Mesothelial cell of epicardium (in vitro differentiated cells): Measurements from ENCODE around the gene OPCML. TPM values are rescaled to one million over a fixed set of nuclear protein-coding genes. Genes with fewer than 3 reads are reported as not detected.

Experiments used
- DNase-seq, 2 experiments: peaks; one replicate each; pipeline ENCODE4 v3.0.0; 2021; ENCODE audit warnings: low spot score in 2 of 2; ENCODE audit not compliant: unreplicated experiment in 2 of 2
- H3K27ac Mint-ChIP-seq: 2 replicates; pipeline ENCODE4 v1.8.0; 2021; ENCODE audit warnings: mixed read lengths
- H3K27me3 Mint-ChIP-seq: 2 replicates; pipeline ENCODE4 v1.8.0; 2021; ENCODE audit warnings: low read depth, mixed read lengths
- H3K36me3 Mint-ChIP-seq: 2 replicates; pipeline ENCODE4 v1.8.0; 2021; ENCODE audit warnings: mixed read lengths
- H3K4me1 Mint-ChIP-seq: 2 replicates; pipeline ENCODE4 v1.8.0; 2021; ENCODE audit warnings: mixed read lengths
- H3K4me3 Mint-ChIP-seq: 2 replicates; pipeline ENCODE4 v1.8.0; 2021; ENCODE audit warnings: mild to moderate bottlenecking, moderate library complexity, mixed read lengths
- H3K9me3 Mint-ChIP-seq: 2 replicates; pipeline ENCODE4 v1.8.0; 2021; ENCODE audit warnings: mixed read lengths
- CTCF ChIP-seq: fragments of 200-600 bp; sonication (generic); IDR thresholded peaks from one replicate; pipeline ENCODE4 v1.5.0; 2021; ENCODE audit warnings: antibody characterized with exemption; ENCODE audit not compliant: unreplicated experiment
- total RNA-seq: library from RNA; stranded (reverse); gene quantifications from 3 replicates; pipeline ENCODE4 v1.2.1, GENCODE V29; 2021

The OPCML gene
- total RNA-seq, 1 donor from 2014 or later = 3.0 TPM

GRCh38 chr11:132859306-132859705, 673.0 kb downstream of the OPCML start:
- Mint-ChIP-seq H3K27ac (peak overlapping the region; percentile 55), H3K4me3 (no peak overlapping the region), H3K9me3 (peaks cover 13% of the 10 kb centered on the region), H3K4me1 (peaks cover 38% of the 10 kb centered on the region), H3K27me3 (no peaks in the 10 kb centered on the region), H3K36me3 (peaks cover 2% of the 10 kb centered on the region)
- DNase-seq = no peak
- no peak for TF ChIP-seq CTCF

- no peak for TF ChIP-seq CTCF
These were observed 674.1 kb downstream of the OPCML start for GRCh38 chr11:132858223-132858622.

DNA sequence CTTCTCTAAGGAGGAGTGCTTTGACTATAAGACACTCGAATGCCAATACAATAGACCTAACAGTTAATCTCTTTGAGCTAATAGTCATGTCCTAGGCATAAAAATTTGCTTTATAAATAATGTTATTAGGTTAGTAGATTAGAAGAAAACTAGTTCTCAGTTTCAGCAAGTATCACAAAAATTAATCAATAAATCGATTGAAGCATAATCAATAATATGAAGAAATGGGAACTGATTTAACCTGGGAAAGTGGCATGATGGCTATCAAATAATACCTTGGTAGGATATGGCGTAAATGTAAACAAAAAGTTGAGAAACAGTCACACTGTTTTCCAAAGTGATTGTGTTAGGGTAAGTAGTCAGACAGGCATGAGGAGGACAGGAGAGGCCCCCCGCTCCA, 676.3 kb downstream of the OPCML start:
- Mint-ChIP-seq H3K4me1 (peaks cover 28% of the 10 kb centered on the region), H3K9me3 (peaks cover 13% of the 10 kb centered on the region), H3K27ac (no peak overlapping the region), H3K4me3 (no peak overlapping the region), H3K36me3 (peaks cover 2% of the 10 kb centered on the region), H3K27me3 (no peaks in the 10 kb centered on the region)
- DNase-seq = no peak
- no peak for TF ChIP-seq CTCF

More at GRCh38 chr11:132858223-132858622, 674.1 kb downstream of the OPCML start:
- Mint-ChIP-seq H3K4me1 (peaks cover 38% of the 10 kb centered on the region), H3K27me3 (no peaks in the 10 kb centered on the region), H3K4me3 (no peak overlapping the region), H3K9me3 (peaks cover 13% of the 10 kb centered on the region), H3K36me3 (peaks cover 2% of the 10 kb centered on the region), H3K27ac (no peak overlapping the region)
- peak in 1 of 2 experiments; percentile 42 for DNase-seq

DNA sequence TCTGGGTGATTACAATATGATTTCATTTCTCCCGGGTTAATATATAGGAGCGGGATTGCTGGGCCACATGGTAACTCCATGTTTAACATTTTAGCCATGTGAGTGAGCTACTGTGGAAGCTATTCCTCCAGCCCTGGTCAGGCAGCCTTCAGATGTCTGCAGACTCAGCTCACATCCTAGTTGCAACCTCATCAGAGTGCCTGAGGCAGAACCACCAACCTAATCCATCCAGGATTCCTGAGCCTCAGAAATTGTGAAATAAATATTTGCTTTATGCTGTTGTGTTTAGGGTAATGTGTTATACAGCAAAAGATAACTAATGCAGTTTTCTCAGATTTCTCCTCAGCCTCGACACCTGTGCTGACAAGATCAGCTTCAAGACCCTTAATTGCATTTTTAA, 676.8 kb downstream of the OPCML start:
- no peak for TF ChIP-seq CTCF
- H3K27ac Mint-ChIP-seq = no peak overlapping the region
- H3K9me3 Mint-ChIP-seq = peaks cover 13% of the 10 kb centered on the region
- H3K4me3 Mint-ChIP-seq = no peak overlapping the region
- peaks cover 2% of the 10 kb centered on the region for H3K36me3 Mint-ChIP-seq
- H3K27me3 Mint-ChIP-seq = no peaks in the 10 kb centered on the region
- DNase-seq = no peak
- peaks cover 25% of the 10 kb centered on the region for H3K4me1 Mint-ChIP-seq

GRCh38 chr11:132853886-132854285, 678.4 kb downstream of the OPCML start:
- peaks cover 13% of the 10 kb centered on the region for H3K9me3 Mint-ChIP-seq
- peaks cover 2% of the 10 kb centered on the region for H3K36me3 Mint-ChIP-seq
- peaks cover 4% of the 10 kb centered on the region for H3K27me3 Mint-ChIP-seq
- H3K4me3 Mint-ChIP-seq = no peak overlapping the region
- no peak overlapping the region for H3K27ac Mint-ChIP-seq
- no peak for TF ChIP-seq CTCF
- no peak for DNase-seq
- peaks cover 9% of the 10 kb centered on the region for H3K4me1 Mint-ChIP-seq

GRCh38 chr11:132852361-132852760, 679.9 kb downstream of the OPCML start:
- Mint-ChIP-seq H3K27ac (no peak overlapping the region), H3K4me1 (no peaks in the 10 kb centered on the region), H3K36me3 (peaks cover 2% of the 10 kb centered on the region), H3K9me3 (peaks cover 13% of the 10 kb centered on the region), H3K4me3 (no peak overlapping the region), H3K27me3 (peaks cover 11% of the 10 kb centered on the region)
- TF ChIP-seq CTCF = no peak
- no peak for DNase-seq
